ENCODE data around the gene EHD4. TPM values are rescaled to one million over a fixed set of nuclear protein-coding genes. Genes with fewer than 3 reads are reported as not detected.

The EHD4 gene
- total RNA-seq, 4 donors from 2014 or later = 13.2 to 31.5 (median 22.0) TPM

DNA sequence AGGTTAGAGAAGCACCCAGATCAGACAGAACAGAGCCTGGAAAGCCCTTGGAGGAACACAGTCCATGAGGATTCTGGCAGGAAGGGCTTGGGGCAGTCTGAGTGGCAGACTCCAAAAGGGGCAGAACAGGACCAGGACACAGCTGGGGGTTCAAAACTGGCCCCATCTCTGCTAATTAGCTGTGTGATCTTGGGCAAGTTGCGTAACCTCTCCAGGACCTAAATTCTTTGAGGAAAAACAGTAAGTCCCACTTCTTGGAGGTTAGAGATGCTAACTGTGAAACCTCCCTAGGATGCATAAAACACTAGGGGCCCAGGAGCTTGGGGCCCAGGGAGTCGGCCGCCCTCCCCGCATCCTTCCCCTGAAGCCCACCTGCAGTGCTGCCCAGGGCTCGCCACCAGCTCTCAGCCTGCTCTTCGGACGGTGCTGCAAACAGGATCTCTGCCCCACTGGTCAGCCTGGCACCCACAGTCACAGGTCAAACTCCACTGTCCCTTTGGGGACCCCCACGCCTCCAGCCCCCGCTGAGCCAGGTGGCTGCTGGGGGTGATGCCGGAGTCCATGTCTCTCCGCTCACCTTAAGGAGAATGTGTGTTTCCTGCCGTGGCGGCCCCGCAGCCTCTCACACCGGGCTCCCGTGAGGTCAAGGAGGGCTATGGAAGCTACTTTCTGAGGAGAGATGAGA lies 121.7 kb downstream of the EHD4 start:
- H3K9me3 ChIP-seq = no peaks in the 10 kb centered on the region
- no peak overlapping the region for H3K4me3 ChIP-seq
- 73 to 78% methylated on average over 15 to 16 of the region's 16 CpGs for WGBS, 2 donors
- H3K27ac ChIP-seq = peak overlapping the region in 1 of 4 donors; percentile 82
- peaks cover 0 to 28% of the 10 kb centered on the region in 2 donors for H3K27me3 ChIP-seq
- peaks cover 0 to 5% (median 0%) of the 10 kb centered on the region in 4 donors for H3K4me1 ChIP-seq
- TF ChIP-seq EP300 (IDR thresholded peaks at IDR 0.05) (no peak), POLR2A (IDR thresholded peaks at IDR 0.05) (no peak)
- TF ChIP-seq, protein P1, sequence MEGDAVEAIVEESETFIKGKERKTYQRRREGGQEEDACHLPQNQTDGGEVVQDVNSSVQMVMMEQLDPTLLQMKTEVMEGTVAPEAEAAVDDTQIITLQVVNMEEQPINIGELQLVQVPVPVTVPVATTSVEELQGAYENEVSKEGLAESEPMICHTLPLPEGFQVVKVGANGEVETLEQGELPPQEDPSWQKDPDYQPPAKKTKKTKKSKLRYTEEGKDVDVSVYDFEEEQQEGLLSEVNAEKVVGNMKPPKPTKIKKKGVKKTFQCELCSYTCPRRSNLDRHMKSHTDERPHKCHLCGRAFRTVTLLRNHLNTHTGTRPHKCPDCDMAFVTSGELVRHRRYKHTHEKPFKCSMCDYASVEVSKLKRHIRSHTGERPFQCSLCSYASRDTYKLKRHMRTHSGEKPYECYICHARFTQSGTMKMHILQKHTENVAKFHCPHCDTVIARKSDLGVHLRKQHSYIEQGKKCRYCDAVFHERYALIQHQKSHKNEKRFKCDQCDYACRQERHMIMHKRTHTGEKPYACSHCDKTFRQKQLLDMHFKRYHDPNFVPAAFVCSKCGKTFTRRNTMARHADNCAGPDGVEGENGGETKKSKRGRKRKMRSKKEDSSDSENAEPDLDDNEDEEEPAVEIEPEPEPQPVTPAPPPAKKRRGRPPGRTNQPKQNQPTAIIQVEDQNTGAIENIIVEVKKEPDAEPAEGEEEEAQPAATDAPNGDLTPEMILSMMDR (IDR thresholded peaks at IDR 0.05) = no peak
- H3K36me3 ChIP-seq = peaks cover 0 to 36% (median 4%) of the 10 kb centered on the region in 3 donors
- DNase-seq (ENCODE audit: low spot score in 2 of 2) = no peak

DNA sequence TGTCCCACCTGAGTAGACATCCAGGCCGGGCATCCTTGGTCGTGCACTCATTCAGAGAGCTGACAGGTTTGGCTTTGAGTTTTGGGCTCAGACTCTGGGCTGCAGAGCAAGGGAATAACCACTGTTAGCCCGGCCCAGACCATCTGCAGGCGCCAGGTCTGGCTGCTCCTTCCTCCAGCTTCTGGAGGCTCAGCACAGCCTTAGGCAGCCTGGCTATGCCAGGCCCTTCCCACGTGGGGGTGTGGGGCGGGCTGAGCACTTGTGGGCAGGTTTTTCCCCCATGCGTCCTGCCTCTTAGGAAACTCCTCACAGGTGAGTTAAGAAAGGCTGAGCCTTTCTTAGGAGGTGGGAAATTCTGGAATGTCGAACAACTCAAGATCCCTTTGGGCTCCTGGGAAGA lies 122.5 kb downstream of the EHD4 start:
- DNase-seq (ENCODE audit: low spot score in 2 of 2) = no peak
- Histone ChIP-seq H3K4me1 (peaks cover 0 to 5% (median 0%) of the 10 kb centered on the region in 4 donors), H3K9me3 (no peaks in the 10 kb centered on the region), H3K36me3 (peaks cover 0 to 44% (median 4%) of the 10 kb centered on the region in 3 donors), H3K27ac (peak overlapping the region in 2 of 4 donors; percentile 52 to 82), H3K27me3 (peaks cover 0 to 20% of the 10 kb centered on the region in 2 donors), H3K4me3 (no peak overlapping the region)
- WGBS, 2 donors = 52 to 65% methylated on average over 5 to 7 of the region's 8 CpGs
- TF ChIP-seq POLR2A (IDR thresholded peaks at IDR 0.05) (no peak), EP300 (IDR thresholded peaks at IDR 0.05) (no peak)
- TF ChIP-seq, protein P1 (IDR thresholded peaks at IDR 0.05) = no peak

DNA sequence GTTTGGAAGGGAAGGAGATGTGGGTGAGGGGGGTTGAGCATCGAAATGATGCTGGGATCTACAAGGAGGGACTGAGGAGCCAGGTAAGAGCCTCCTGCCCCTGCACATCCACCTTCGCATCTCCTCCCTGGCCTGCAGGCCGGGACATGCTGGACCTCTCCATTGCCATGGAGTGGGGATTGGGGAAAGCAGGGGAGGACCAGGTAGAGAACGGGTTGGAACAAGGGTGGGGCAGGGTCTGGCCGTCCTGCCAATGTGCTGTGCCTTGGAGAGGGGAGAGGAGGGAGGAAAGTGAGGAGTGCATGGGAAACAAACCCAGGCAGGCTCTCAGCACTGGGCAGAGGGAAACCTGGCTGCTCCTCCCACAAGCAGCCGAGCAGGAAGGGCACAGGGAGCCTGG lies 123.2 kb downstream of the EHD4 start:
- DNase-seq (ENCODE audit: low spot score in 2 of 2) = no peak
- Histone ChIP-seq H3K4me1 (peaks cover 0 to 5% (median 0%) of the 10 kb centered on the region in 4 donors), H3K9me3 (no peaks in the 10 kb centered on the region), H3K36me3 (peaks cover 0 to 50% (median 4%) of the 10 kb centered on the region in 3 donors), H3K27me3 (peaks cover 0 to 13% of the 10 kb centered on the region in 2 donors), H3K27ac (peak overlapping the region in 3 of 4 donors; percentile 61 to 82 (median 67)), H3K4me3 (no peak overlapping the region)
- WGBS, 2 donors = 76 to 80% methylated on average over 6 of the region's 6 CpGs
- TF ChIP-seq EP300 (IDR thresholded peaks at IDR 0.05) (no peak), POLR2A (IDR thresholded peaks at IDR 0.05) (no peak)
- TF ChIP-seq, protein P1 (IDR thresholded peaks at IDR 0.05) = no peak

DNA sequence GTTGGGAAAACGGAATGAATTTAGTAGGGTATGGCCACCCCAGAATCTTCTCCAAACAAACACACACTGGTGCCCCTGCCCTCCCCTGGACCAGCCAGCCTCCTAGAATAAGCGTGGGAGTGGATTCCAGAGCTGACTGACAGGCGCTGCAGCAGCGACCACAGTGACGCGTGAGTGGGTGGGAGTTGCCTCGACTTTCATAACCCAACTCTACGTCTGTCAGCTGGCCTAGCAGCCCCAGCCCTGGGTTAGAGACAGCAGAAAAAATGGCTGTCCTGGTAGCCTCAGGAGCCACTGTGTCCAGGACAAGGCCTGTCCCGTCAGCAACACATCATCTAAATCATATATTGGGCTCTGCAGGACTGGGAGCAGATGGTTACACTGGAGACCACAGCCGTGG lies 123.7 kb downstream of the EHD4 start:
- 53 to 60% methylated on average over 5 to 10 of the region's 10 CpGs for WGBS, 2 donors
- no peak for DNase-seq (ENCODE audit: low spot score in 2 of 2)
- H3K36me3 ChIP-seq = peaks cover 0 to 56% (median 4%) of the 10 kb centered on the region in 3 donors
- TF ChIP-seq EP300 (IDR thresholded peaks at IDR 0.05) = peak in 1 of 2 donors; percentile 36
- TF ChIP-seq, protein P1 (IDR thresholded peaks at IDR 0.05) = no peak
- no peak for TF ChIP-seq POLR2A (IDR thresholded peaks at IDR 0.05)
- peak overlapping the region in 3 of 4 donors; percentile 61 to 82 (median 67) for H3K27ac ChIP-seq
- H3K27me3 ChIP-seq = peaks cover 0 to 10% of the 10 kb centered on the region in 2 donors
- H3K4me1 ChIP-seq = peaks cover 0 to 5% (median 0%) of the 10 kb centered on the region in 4 donors
- no peak overlapping the region for H3K4me3 ChIP-seq
- H3K9me3 ChIP-seq = no peaks in the 10 kb centered on the region

DNA sequence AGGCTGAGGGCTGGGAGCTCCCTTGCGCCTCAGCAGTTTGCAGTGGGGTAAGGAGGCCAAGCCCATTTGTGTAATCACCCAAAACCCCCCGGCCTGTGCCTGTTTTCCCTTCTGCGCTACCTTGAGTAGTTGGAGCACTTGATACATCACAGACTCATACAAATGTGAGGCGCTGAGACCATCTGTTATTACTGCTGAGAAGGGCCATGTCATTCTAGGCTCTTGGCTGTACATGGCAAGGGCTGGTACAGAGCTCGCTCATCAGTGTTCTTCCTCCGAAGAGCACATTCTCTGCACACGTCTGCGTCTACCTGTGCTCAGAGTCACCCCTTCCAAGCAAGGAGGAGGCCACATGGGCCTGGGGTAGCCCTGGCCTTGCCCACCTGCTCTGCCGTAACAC lies 124.4 kb downstream of the EHD4 start:
- peaks cover 0 to 5% (median 0%) of the 10 kb centered on the region in 4 donors for H3K4me1 ChIP-seq
- no peak overlapping the region for H3K4me3 ChIP-seq
- peaks cover 0 to 4% of the 10 kb centered on the region in 2 donors for H3K27me3 ChIP-seq
- TF ChIP-seq POLR2A (IDR thresholded peaks at IDR 0.05) = no peak
- TF ChIP-seq, protein P1 (IDR thresholded peaks at IDR 0.05) = no peak
- no peak for TF ChIP-seq EP300 (IDR thresholded peaks at IDR 0.05)
- H3K36me3 ChIP-seq = peaks cover 0 to 63% (median 4%) of the 10 kb centered on the region in 3 donors
- peak overlapping the region in 3 of 4 donors; percentile 61 to 82 (median 67) for H3K27ac ChIP-seq
- 92 to 100% methylated on average over 4 to 9 of the region's 9 CpGs for WGBS, 2 donors
- no peak for DNase-seq (ENCODE audit: low spot score in 2 of 2)
- H3K9me3 ChIP-seq = no peaks in the 10 kb centered on the region
